Right hindlimb (tissue), 1 donor: Measurements from ENCODE around the gene OR4Q3.
"Not testable (repeated sequence)": the region's sequence is repeated elsewhere in the genome, so short reads cannot be mapped to it uniquely, and the experiment has no call there.

Experiments used
- DNase-seq: peaks from one replicate; pipeline ENCODE4 v3.0.0-alpha.2; 2018

Gene OR4Q3

GRCh38 chr14:19743256-19743655, at the start of gene OR4Q3:
OR4Q3 (plus strand) TSS chr14:19743571.
- DNase-seq = no peak

- no peak for DNase-seq
These were observed 14.0 kb upstream of the OR4Q3 start for GRCh38 chr14:19729359-19729758.

- no peak for DNase-seq
These were observed 13.6 kb upstream of the OR4Q3 start for GRCh38 chr14:19729763-19730162.

- DNase-seq = not testable (repeated sequence)
These were observed 9.5 kb upstream of the OR4Q3 start for GRCh38 chr14:19733893-19734292.

- not testable (repeated sequence) for DNase-seq
These were observed 8.9 kb downstream of the OR4Q3 start for GRCh38 chr14:19752316-19752715.

GRCh38 chr14:19754172-19754571, 10.8 kb downstream of the OR4Q3 start:
- DNase-seq = no peak

- not testable (repeated sequence) for DNase-seq
These were observed 28.1 kb downstream of the OR4Q3 start for GRCh38 chr14:19771491-19771890.

- DNase-seq = no peak
These were observed 28.6 kb downstream of the OR4Q3 start for GRCh38 chr14:19771895-19772430.

- DNase-seq = not testable (repeated sequence)
These were observed 29.1 kb downstream of the OR4Q3 start for GRCh38 chr14:19772454-19772853.

GRCh38 chr14:19773204-19773603, 29.8 kb downstream of the OR4Q3 start, which contains the start of gene OR4M1:
OR4M1 (plus strand) TSS chr14:19773504; CDS start chr14:19780323, 6,819 bp downstream.
- DNase-seq = not testable (repeated sequence)

- DNase-seq = no peak
These were observed 32.2 kb downstream of the OR4Q3 start for GRCh38 chr14:19775587-19775986.

GRCh38 chr14:19785848-19786247, 42.5 kb downstream of the OR4Q3 start:
- DNase-seq = not testable (repeated sequence)

GRCh38 chr14:19787318-19787717, 43.9 kb downstream of the OR4Q3 start:
- DNase-seq = not testable (repeated sequence)

- DNase-seq = not testable (repeated sequence)
These were observed 44.8 kb downstream of the OR4Q3 start for GRCh38 chr14:19788150-19788549.

GRCh38 chr14:19796520-19797108, 53.2 kb downstream of the OR4Q3 start:
- DNase-seq = not testable (repeated sequence)
